Stimulated activated CD8-positive, alpha-beta memory T cell treated with anti-CD3 and anti-CD28 coated beads, Interleukin-2, amount 100 ng/mL, for 48 hours (primary cell): ENCODE measurements around the gene TEDC2.
A peak's percentile ranks its signal among the peaks of the same experiment; 100 is the strongest.
"Not testable (repeated sequence)": the region's sequence is repeated elsewhere in the genome, so short reads cannot be mapped to it uniquely, and the experiment has no call there.

Experiments used
- DNase-seq, 2 donors: peaks; one replicate each; pipeline ENCODE4 v3.0.0-alpha.2; 2020; ENCODE audit warnings: low read depth in 2 of 2

The TEDC2 gene

GRCh38 chr16:2459647-2460390, at the start of gene TEDC2:
TEDC2 (plus strand) TSS chr16:2460109; CDS start chr16:2460145, 36 bp downstream.
- peak; percentile 97 to 99 for DNase-seq

- no peak for DNase-seq
These were observed 44.8 kb upstream of the TEDC2 start for GRCh38 chr16:2415085-2415484.

DNA sequence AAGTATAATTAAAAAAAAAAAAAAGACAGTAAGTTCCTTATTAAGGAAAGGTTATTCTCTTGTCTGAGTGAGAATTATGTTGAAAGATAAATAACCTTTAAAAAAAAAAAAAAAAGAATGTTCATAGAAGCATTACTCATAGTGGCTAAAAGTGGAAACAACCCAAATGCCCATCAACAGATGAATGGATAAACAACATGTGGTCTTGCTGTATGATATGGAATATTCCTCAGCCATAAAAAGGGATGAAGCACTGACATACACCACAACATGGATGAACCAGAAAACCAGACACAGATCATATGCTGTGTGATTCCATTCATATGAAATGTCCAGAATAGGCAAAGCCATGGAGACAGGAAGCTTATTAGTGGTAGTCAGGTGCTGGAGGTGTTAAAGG, 39.9 kb upstream of the TEDC2 start:
- no peak for DNase-seq

DNA sequence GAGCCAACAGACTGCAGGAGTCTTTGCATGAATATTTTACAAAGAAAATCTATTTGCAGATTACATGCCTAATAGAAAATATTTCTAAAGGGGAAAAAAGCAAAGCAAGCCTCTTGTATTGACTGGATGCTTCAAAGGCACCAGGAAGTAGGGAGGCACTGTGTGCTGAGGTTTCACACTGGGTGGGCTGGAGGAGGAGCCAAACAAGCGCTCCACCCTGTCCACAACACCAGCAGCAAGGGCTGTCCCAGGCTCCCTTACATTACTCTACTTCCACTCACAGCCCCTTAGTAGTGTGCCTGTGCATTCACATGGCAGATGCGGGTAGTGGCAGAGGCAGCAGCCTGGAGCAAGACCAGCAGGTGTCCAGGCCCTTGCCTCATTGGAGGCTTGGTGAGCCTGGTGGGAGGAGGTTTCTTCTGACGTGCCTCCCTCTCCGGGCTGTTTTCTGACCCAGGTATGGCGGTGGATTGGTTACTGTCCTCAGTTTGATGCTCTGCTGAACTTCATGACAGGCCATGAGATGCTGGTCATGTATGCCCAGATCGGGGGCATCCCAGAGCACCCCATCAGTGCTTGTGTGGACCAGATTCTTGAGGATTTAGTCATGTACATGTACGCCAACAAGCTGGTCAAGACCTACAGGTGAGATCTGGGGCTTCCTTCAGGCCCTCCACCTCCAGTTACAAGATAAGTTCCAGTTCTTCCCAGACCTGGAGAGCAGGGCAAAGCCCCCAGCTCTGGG, 37.6 kb upstream of the TEDC2 start:
- no peak for DNase-seq

- DNase-seq = no peak
These were observed 35.6 kb upstream of the TEDC2 start for GRCh38 chr16:2424061-2425007.

DNA sequence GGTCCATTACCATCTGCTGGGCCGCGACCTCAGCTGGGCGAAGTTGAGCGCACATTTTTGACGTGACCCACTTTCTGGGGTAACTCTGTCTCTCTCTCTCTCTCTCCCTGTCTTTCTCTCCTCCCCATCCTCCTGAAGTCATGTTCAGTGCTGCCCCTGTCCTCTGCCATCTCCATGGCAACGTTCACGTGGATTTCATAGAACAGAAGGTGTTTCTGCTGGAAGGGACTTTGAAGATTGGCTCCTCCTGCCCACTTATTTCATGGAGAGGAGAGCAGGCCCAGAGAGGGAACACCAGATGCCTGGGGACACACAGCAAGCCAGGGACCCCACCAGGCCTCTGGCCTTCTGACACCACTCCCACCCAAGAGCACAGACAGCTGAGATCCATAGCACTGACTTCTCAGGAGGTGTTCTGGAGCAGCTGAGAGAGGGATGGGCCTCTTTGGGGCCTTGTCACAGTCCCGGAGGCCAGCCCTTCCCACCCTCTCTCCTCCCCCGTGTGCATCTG, 34.8 kb upstream of the TEDC2 start:
- DNase-seq = no peak

DNA sequence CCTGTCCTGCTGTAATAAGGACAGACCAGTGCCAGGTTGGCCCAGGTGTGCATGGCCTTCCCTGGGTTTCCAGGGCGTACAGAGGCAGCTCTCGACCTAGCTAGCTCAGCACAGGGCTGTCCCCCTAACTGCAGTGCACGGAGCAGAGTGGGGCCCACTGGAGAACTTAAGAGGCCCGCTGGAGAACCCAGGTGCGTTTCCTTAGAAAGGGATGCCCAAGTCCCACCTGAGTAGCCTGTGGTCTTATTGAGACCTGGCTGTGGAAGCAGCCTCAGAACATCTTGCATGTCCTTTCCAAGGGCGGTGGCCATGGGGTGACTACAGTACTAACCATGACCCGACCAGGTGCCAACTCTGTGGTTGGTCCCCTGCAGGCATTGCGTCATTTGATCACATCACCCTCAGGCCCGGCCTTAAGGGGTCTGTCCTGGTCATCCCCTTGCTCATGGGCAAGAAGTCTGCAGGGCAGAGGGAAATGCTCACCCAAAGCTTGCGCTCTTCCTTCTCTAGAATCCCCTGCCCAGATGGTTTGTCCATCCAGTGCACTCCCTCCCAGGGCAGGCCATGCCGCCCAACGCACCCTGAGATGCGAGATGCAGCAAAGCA, 34.0 kb upstream of the TEDC2 start:
- DNase-seq = no peak

DNA sequence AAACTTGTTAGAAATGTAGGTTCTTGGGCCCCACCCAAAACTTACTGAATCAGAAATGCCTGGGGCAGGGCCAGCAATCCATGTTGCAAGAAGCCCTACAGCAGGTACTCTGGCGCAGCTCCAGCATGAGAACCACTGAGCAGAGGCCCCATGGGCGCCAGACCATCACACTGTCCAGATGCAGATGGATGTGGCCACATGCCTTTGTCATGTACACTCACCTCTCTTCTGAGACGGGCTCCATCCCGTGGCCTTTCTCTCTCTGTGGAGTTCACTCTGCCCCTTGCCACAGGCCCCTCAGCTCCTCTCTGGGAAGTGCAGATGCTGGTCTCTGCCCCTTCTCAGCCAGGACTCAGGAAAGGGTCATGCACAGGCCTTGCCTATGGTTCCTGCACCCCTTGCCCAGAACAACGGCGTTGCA, 33.0 kb upstream of the TEDC2 start:
- DNase-seq = no peak

DNA sequence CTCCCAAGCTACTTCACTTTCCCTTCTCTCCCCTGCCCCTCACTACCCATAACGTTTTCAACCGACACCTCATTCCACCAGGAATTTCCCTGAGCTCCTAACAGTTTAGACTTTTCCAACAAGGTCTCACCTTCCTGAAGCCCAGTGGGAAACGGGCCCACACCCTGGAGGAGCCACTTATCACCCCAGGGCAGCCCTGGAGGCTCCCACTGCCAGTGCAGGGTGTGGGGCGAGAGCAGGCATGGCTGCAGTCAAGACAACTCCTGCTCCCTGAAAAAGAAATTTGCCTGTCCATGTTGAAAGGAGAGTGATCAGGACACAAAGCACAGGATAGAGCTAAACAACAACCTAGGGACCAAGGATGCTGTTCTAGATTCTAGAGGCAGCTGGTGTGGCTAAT, 32.4 kb upstream of the TEDC2 start:
- no peak for DNase-seq

DNA sequence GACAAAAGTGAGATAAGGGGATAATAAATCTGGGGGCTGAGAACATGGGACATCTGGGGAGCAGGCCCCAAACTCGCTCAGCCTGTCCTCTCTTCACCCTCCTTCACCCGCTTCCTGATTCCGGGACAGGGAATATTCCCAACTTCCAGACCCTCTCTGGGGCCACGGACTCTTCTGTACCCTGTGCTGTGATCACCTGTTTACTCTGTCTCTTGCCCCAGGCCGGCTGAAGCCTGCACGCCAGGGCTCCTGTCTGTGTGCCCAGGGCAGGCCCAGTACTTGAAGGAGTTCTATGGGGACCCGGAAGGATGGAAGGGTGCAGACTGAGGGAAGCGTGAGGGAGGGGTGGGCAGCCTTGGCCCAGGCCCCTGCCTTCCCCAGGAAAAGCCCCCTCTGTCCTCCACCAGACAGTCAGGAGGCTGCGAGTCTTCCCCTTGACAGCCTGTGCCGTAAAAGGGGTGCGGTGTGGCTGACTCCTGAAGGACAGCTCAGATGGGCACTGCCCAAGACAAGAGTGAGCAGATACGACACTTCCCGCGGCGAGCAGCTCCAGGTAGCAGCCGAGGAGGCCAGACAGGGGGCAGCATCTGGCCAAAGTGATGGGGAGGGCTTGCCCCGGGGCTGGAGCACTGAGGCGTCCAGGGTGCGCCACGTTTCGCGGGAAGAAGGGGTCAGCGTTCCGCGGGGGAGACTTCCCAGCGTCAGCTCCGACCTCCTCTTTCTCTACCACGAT, 31.7 kb upstream of the TEDC2 start:
- peak in 1 of 2 donors; percentile 11 for DNase-seq

- DNase-seq = peak in 1 of 2 donors; percentile 7
These were observed 31.2 kb upstream of the TEDC2 start for GRCh38 chr16:2428784-2429033.

DNA sequence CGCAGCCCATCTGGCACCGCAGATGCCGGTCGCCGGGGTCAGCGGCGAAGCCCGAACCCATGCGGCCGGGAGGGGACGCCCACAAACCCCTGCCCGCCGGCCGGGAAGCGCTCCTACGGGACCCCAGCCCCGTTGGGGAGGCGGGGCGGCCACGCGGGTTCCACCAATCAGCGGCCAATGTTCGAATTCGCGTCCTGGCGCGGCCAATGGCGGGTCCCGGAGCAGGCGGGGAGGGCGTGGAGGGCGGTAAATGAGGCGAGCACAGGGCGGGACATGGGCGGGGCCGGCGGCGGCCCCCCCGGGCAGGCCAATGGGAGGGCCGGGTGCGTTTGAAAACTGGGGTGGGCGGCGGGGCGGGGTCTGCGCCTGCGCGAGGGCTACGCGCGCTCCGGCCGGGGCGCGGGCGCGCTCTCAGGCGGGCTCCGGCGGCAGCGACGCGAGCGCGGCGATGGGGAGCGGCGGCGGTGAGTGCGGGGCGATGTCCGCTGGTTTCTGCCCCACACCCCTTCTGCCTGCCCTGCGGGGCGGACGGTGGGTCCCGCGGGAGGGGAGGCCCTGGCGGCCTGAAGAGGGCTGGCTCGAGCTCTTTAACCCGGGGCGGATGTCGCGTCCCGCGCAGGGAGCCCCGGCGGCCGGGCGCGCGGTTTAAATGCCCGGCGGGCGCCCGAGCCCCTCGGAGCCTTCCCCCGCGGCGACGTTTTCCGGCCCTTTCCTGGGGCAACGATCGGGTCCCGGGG, 30.7 kb upstream of the TEDC2 start, which contains the start of gene CCNF:
TSS of gene CCNF (plus strand) at position 414 of the 737 bp plus-strand sequence. CDS start at position 449, 35 bp downstream.
- peak; percentile 97 to 98 for DNase-seq

GRCh38 chr16:2429771-2430663, 29.9 kb upstream of the TEDC2 start:
- DNase-seq = no peak

DNA sequence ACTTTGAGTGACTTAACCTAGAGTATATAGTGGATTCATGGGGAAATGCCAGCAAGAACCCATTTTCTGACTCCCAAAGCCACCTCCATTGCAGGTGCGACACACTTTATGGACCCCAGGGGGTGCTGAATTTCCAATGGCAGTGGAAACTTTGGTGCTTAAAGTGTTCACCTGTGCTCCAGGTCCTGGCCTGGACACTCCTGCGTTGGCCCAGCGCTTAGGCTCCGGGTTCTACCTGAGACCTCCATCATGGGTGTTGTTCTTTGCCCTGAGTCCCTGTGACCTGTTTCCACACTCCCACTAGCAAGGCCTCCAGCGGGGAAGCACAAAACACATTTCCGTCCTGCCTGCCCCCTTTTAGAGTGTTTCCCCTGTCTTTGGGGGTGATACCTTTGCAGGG, 27.6 kb upstream of the TEDC2 start:
- DNase-seq = no peak

GRCh38 chr16:2432801-2433505, 27.0 kb upstream of the TEDC2 start:
- DNase-seq = no peak

DNA sequence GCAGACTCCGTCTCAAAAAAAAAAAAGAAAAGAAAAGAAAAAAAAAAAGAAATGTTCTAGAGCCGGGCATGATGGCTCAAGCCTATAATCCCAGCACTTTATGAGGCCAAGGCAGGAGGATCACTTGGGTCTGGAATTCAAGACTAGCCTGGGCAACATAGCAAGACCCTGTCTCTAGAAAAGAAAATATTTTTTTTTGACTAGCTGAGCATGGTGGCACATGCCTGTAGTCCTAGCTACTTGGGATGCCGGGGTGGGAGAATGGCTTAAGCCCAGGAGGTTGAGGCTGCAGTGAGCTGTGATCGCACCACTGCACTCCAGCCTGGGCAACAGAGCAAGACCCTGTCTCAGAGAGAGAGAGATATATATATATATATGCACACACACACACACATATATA, 24.7 kb upstream of the TEDC2 start:
- not testable (repeated sequence) for DNase-seq

- no peak for DNase-seq
These were observed 23.8 kb upstream of the TEDC2 start for GRCh38 chr16:2436110-2436509.

- no peak for DNase-seq
These were observed 22.7 kb upstream of the TEDC2 start for GRCh38 chr16:2437032-2437790.
